ENCODE measurements around the gene CALCB.
"Not testable (repeated sequence)": the region's sequence is repeated elsewhere in the genome, so short reads cannot be mapped to it uniquely, and the experiment has no call there.

The CALCB gene

GRCh38 chr11:15057329-15057728, 16.1 kb upstream of the CALCB start:
- TF ChIP-seq CTCF (conservative IDR thresholded peaks at IDR 0.05; ENCODE audit: low read depth) = no peak
- ChIA-PET POLR2A (ENCODE audit: low non-redundant PET) (no interaction called here), CTCF (interaction anchor here (0.6 kb wide), 1 partner anchor 412 kb away, joined by 4 read pairs; no protein-coding TSS in a partner anchor)
- DNase-seq (ENCODE audit: low spot score) = no peak
- no peak overlapping the region for H3K27ac ChIP-seq

GRCh38 chr11:15059132-15059915, 14.1 kb upstream of the CALCB start:
- no peak overlapping the region for H3K27ac ChIP-seq
- no peak for DNase-seq (ENCODE audit: low spot score)
- POLR2A ChIA-PET (ENCODE audit: low non-redundant PET) = no interaction called here
- TF ChIP-seq CTCF (conservative IDR thresholded peaks at IDR 0.05; ENCODE audit: low read depth) = no peak
- CTCF ChIA-PET = interaction anchor here (0.7 to 0.8 kb wide), 2 partner anchors 151 to 829 kb away, joined by 3 to 8 read pairs; no protein-coding TSS in a partner anchor

GRCh38 chr11:15062599-15062998, 10.8 kb upstream of the CALCB start:
- ChIA-PET POLR2A (ENCODE audit: low non-redundant PET) (no interaction called here), CTCF (no interaction called here)
- TF ChIP-seq CTCF (conservative IDR thresholded peaks at IDR 0.05; ENCODE audit: low read depth) = no peak
- H3K27ac ChIP-seq = no peak overlapping the region
- DNase-seq (ENCODE audit: low spot score) = no peak

GRCh38 chr11:15069751-15070150, 3.6 kb upstream of the CALCB start:
- CTCF ChIA-PET; POLR2A ChIA-PET (ENCODE audit: low non-redundant PET): not testable (repeated sequence)

GRCh38 chr11:15071556-15072255, 1.7 kb upstream of the CALCB start:
- DNase-seq (ENCODE audit: low spot score) = no peak
- ChIA-PET CTCF (no interaction called here), POLR2A (ENCODE audit: low non-redundant PET) (no interaction called here)
- H3K27ac ChIP-seq = no peak overlapping the region
- no peak for TF ChIP-seq CTCF (conservative IDR thresholded peaks at IDR 0.05; ENCODE audit: low read depth)

More at GRCh38 chr11:15069751-15070150, 3.6 kb upstream of the CALCB start:
- H3K27ac ChIP-seq; DNase-seq (ENCODE audit: low spot score): not testable (repeated sequence)

DNA sequence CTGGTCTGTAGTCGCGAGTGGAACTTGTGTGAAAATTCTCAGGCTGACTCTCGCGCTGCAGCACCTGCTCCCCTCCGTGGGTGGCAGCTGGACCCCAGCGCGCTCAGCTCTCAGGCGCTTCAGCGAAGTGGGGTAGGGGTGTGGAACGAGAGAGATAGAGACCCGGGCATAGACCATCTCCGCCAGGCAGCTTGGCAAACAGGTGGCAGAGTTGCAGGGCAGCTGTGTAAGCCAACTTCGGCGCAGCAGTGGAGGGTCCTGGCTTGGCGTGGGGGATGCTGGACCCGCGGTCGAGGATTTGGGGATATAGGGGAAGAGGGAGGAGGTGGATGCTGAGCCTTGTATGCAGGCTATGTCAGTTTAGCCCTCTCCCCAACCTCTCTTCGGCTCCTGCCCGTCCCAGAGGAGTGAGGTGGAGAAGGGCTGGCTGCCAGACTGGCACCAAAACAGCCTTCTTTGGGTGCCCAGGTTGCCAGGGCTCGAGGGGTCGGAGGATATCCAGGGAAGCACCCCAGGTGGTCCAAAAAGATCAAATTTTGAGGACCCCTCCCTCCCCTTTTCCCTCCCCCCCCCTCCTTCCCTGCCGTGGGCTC, 746 bp upstream of the CALCB start:
- CTCF ChIA-PET = no interaction called here
- H3K27ac ChIP-seq = no peak overlapping the region
- DNase-seq (ENCODE audit: low spot score) = no peak
- POLR2A ChIA-PET (ENCODE audit: low non-redundant PET) = no interaction called here
- no peak for TF ChIP-seq CTCF (conservative IDR thresholded peaks at IDR 0.05; ENCODE audit: low read depth)

All from RWPE1 (cell line).